IPS DF 4.7 (cell line): ENCODE data around the gene TAF3.

ENCODE experiments used
- DNase-seq: peaks from one replicate; pipeline ENCODE4 v3.0.0-alpha.2; 2013; ENCODE audit warnings: low spot score; ENCODE audit errors: extremely low read depth

TAF3 gene

GRCh38 chr10:7874864-7875263, 56.6 kb downstream of the TAF3 start:
- no peak for DNase-seq

DNA sequence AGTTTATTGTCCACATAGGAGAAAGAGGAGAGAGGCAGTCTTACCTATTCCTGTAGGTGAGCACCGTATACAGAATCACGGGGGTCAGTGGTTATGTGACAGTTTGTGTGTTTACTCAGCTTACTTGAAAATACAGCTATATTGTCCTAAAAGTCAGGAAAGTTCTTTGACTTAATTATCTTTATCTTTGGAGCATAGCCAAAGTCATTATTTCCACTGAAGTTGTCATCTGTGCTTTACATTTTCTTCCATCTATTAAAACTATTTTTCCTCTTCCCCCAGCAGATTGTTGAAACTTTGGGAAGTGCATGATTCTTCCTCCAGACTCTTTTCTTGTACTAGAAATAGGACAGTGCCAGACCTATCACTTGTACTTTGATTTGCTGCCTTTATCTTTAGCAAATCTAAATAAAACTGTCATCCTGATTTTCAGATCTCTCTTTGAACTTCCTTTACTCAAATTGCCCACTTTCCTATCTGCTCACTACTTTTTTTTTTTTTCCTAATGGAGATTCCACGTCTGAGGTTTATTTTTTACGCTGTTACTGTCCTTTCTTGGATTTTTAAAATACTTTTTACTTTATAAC, 58.3 kb downstream of the TAF3 start:
- no peak for DNase-seq

DNA sequence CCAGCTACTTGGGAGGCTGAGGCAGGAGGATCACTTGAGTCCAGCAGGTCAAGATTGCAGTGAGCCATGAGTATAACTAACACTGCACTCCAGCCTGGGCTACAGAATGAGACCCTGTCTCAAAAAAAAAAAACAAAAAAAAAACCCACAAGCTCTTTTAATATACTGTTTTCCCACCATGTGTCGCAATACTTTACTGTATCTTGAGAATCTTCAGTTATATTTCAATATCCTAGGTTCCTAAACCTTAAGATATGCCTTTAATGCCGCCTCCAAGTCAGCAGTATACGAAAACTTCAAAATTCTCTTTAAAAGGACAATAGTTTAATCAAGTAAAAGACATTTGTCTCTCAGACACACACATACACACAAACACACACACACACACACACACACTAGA, 62.8 kb downstream of the TAF3 start:
- DNase-seq: no peak

DNA sequence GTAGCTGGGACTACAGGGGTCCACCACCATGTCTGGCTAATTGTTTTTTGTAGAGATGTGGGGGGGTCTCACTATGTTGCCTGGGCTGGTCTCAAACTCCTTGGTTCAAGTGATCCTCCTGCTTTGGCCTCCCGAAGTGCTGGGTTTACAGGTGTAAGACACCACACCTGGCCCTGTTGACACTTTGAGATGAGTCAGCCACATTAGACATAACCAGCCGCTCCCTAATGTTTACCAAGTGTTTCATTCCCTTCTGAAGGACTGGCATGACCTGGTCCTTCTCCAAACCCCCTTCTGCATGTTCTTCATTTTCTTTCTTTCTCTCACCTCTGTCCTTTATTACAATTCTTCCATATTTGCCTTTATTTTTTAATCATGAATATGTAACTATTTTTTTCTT, 67.8 kb downstream of the TAF3 start:
- no peak for DNase-seq

GRCh38 chr10:7887174-7887816, 69.0 kb downstream of the TAF3 start:
- DNase-seq: no peak

DNA sequence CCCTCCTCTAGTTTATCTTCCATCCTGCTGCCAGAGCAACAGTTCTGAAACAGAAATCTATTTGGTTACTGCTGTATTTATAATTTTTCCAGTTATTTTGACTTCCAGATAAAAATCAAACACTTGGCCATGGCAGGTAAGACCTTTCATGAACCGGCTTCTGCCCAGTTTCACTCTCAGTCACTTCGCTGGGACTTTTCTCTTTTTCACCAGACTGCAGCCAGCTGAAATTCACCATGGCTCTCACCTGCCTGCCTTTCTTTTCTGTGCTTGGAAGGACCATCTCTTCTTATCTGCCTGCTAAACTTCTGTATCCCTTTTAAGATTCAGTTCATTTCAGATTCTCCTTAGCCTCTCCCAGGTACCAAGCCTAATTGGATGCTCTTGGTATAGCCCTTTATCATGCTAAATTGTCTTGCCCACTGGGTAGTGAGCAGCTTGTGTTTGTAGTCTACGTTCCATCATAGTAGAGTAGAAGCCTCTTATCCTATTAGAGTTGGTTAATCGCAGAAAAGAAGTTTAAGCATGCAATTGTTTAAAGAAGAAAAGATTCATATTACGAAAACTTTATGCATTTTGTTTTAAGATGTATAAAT, 71.7 kb downstream of the TAF3 start:
- DNase-seq: no peak

- no peak for DNase-seq
Observed at GRCh38 chr10:7890781-7891180, 72.5 kb downstream of the TAF3 start.

GRCh38 chr10:7891634-7892033, 73.3 kb downstream of the TAF3 start:
- DNase-seq: no peak

DNA sequence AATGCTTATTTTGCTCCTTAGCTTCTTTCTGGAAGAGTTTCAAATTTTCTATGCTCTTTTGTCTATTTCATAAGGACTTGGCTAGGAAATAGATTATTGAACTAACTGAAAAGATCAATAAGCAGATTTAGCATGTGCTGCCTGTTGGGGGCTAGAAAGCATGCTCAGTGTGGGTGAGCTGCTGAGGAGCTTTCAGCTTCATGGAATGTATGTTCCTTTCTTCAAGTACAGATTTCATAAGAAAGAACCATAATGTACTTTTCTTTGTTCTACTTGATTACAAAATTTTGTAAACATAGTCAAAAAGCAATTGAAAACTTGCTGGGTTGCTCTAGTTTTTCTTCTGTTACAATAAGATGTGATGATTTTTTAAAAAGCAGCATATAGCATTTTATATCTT, 73.8 kb downstream of the TAF3 start:
- DNase-seq: no peak

GRCh38 chr10:7895699-7896090, 77.4 kb downstream of the TAF3 start:
- DNase-seq: no peak

DNA sequence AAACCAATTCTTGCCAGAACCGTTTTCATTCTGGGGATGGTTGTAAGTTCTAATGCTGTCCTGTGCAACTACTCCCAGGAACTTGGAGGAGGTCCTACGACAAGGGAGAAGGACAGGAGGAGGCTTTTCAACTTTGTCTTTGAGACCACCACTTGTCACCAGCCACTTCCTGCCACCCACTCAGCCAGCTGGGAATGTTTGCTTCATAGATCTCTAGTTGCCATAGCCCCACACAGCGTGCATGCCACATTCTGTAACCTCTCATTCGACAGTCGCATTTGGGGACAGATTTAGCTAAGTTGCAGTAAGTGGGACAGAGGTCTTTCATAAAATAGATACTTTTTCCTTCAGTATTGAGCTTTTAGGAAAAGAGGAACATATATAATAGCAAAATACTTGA, 78.0 kb downstream of the TAF3 start:
- DNase-seq: no peak

DNA sequence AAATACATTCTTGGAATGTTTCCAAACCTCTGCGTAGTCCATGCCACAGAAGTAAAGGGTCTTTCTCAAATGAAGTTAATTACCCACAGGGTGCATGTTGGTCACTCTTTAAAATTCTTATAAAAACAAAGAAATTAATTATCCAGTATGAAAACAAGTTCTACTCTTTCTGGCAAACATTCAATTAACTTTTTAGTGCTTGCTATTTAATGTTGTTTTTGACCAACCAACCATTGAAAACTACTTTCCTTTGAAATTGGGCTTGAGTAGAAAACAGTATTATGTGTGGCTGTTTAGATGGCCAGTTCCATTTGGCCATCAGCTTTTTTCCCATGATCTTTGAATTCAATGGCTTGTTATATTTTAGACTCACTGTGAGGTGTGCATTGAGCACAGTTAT, 83.0 kb downstream of the TAF3 start:
- DNase-seq: no peak

DNA sequence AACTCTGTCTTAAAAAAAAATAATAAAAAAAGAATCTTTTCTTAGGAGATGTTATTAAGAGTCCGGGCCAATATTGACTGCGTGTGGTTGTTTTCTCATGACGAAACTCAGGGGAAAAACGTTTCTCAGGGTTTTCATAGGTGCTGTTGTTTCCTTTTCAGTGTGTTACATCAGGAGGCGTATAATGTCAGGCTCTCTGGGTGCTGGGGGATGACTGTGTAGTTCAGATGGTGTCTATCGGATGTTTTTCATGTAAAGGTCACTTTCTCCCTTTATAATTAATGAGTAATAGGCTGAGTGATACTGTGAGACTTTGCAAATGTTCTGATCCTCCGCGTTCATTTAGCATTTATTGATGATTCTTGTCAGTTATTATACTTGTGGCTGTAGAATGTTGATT, 84.1 kb downstream of the TAF3 start:
- no peak for DNase-seq

- DNase-seq: no peak
Observed at GRCh38 chr10:7903851-7904250, 85.5 kb downstream of the TAF3 start.

- no peak for DNase-seq
Observed at GRCh38 chr10:7906128-7906527, 87.8 kb downstream of the TAF3 start.

DNA sequence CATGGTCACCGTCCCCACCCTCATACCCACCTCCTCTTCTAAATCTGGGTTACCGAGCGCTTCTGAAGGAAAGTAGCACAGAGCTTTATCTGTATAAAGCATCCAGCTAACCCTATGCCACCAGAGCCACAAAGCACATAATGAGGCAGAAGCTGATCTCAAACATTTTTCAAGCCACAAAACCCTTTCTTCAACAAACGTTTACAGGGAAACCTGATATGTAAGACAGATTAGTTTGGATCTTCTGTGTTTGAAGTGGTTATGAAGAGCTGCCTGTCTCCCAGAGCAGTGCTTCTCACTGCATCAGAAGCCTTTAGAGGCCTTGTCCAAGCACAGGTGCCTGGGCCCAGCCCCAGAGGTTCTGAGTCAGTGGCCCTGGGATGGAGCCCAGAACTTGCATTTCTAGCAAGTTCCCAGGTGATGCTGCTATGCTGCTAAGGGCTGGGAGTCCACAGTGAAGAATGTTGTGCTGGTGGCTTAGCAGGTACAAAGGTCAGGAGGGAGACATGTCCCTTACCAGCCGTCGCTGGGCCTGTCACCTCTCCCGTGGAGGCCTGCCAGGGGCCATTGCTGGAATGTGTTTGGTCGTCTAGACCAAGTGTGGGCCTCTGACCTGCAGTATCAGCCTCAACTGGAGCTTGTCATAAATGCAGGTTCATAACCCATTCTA, 90.4 kb downstream of the TAF3 start:
- no peak for DNase-seq

DNA sequence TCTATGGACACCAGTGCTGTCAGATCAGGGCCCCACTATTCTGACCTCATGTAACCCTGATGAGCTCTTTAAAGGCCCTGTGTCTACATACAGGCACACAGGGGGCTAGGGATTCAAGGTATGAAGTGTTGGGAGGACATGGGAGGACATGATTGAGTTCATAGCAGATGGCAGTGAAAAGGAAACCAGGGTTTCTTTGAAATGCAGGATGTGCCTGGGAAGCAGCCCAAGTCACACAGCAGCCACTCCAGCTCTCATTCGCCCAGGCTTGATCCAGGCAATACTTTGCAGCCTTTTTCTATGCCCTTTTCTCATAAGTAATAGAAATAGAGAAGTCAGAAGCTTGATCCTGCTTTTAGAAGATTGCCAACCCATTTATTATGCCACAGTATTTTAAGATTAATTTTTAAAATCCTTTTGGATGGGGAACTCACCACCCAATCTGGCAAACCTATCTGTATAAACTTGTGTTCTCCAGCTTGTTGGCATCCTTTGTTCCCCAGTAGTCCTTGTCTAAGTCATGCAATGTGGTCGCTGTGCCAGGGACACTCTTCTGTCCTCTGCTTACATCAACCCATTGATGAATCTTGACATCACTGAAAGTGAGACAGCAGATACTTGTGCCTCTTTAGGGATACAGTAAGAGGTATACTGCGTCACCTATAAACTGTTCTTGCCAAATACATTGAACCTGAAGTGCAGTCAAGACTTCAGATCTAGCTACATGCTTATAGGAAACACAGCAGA, 95.0 kb downstream of the TAF3 start:
- no peak for DNase-seq

GRCh38 chr10:7915923-7916536, 97.7 kb downstream of the TAF3 start:
- DNase-seq: no peak

GRCh38 chr10:7917736-7918135, 99.4 kb downstream of the TAF3 start:
- DNase-seq: no peak

DNA sequence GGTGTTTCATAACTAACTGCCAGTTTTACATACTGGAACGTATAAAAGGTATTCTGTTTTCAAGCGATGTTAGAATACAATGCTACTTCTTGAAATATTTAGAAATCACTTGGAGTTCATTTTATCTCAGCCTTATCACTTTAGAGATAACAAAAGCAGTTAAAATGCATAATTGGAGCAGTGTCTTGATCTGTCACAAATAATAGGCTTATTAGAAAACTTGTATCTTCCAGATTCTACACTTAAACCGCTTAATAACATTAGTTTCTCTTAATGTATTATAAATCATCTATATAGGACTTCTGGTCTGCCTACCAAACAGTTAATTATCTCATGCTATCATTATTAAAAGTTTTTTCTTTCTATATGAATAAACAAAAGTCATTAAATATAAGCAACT, 104.4 kb downstream of the TAF3 start:
- no peak for DNase-seq

GRCh38 chr10:7928536-7928935, 110.2 kb downstream of the TAF3 start:
- no peak for DNase-seq
